ENCODE measurements around the gene MAST4. TPM values are rescaled to one million over a fixed set of nuclear protein-coding genes. Genes with fewer than 3 reads are reported as not detected.

MAST4 gene
- total RNA-seq, 2 donors from 2014 or later: 9.5 to 20.8 TPM

DNA sequence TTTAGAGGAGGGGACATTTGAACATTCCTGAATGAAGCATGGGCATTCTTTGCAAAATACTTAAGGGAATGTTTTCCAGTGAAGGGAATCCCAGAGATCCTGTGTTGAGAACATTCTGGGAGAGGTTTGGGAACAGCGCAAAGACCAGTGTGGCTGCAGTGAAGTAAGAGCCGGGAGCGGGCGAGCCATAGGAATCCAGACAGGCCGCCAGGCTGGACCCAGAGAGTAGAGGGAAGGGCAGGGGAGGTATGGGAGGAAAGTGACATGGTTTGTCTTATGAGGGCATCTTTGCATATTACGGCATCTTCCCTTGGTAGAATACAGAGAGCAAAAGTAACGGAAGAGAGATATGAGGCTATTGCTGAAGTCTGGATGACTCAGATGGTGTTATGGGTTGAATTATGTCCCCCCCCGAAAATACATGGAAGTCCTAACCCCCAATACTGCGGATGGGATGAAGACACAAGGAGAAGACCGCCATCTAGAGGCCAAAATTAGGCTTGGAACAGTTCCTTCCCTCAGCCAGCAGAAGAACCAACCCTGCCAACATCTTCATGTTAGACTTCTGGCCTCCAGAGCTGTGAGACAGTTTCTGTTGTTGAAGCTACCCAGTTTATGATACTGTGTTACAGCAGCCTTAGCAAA lies 268.2 kb downstream of the MAST4 start:
- Histone ChIP-seq H3K9ac (ENCODE audit: low read depth in 2 of 2, low read length in 2 of 2) (no peak overlapping the region), H3K4me1 (no peaks in the 10 kb centered on the region), H3K4me3 (no peak overlapping the region), H3K9me3 (no peaks in the 10 kb centered on the region), H3K27me3 (no peaks in the 10 kb centered on the region), H3K36me3 (no peaks in the 10 kb centered on the region), H3K27ac (no peak overlapping the region)
- DNase-seq: no peak
- TF ChIP-seq, protein P1, sequence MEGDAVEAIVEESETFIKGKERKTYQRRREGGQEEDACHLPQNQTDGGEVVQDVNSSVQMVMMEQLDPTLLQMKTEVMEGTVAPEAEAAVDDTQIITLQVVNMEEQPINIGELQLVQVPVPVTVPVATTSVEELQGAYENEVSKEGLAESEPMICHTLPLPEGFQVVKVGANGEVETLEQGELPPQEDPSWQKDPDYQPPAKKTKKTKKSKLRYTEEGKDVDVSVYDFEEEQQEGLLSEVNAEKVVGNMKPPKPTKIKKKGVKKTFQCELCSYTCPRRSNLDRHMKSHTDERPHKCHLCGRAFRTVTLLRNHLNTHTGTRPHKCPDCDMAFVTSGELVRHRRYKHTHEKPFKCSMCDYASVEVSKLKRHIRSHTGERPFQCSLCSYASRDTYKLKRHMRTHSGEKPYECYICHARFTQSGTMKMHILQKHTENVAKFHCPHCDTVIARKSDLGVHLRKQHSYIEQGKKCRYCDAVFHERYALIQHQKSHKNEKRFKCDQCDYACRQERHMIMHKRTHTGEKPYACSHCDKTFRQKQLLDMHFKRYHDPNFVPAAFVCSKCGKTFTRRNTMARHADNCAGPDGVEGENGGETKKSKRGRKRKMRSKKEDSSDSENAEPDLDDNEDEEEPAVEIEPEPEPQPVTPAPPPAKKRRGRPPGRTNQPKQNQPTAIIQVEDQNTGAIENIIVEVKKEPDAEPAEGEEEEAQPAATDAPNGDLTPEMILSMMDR (IDR thresholded peaks at IDR 0.05): peak; percentile 30
- intact Hi-C loops (cut with DNase I): loop anchor here (5.0 kb wide), 1 partner anchor 52 kb away; no protein-coding TSS in a partner anchor

DNA sequence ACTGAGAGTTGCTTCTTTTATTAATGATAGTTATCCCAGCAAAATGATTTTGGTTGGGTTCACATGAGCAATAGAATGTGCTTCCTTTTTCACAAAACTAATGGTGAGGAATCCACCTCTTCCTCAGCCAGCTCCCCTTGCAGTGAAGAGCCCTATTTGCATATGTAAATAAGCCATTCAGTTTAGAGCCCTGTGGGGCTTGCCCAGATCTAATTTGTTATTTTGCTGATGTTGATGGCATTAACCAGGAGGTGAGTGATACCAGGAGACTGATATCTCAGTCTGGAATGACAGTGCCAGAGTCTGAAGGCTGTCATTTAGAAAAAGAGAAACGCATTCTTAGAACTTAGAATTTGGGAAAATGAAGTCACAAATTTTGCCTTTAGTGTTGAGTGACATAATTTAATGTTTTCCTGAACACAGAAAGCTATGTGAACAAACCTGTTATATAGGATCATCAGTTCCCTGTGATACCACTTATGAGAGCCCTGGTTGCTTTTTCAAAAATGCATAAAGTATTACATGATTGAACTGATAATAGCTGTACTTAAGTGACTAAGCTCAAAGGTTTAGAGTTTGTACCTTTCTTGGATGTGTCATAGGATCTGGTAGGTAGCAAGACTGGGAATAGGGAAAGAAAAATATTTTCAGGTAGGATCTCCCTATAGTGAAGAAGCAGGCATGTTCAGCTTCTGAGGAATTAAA lies 271.6 kb downstream of the MAST4 start:
- DNase-seq: no peak
- Histone ChIP-seq H3K9ac (ENCODE audit: low read depth in 2 of 2, low read length in 2 of 2) (no peak overlapping the region), H3K4me1 (no peaks in the 10 kb centered on the region), H3K27me3 (no peaks in the 10 kb centered on the region), H3K4me3 (no peak overlapping the region), H3K36me3 (no peaks in the 10 kb centered on the region), H3K9me3 (no peaks in the 10 kb centered on the region), H3K27ac (no peak overlapping the region)
- TF ChIP-seq, protein P1 (IDR thresholded peaks at IDR 0.05): no peak
- intact Hi-C loops (cut with DNase I): no loop called here

DNA sequence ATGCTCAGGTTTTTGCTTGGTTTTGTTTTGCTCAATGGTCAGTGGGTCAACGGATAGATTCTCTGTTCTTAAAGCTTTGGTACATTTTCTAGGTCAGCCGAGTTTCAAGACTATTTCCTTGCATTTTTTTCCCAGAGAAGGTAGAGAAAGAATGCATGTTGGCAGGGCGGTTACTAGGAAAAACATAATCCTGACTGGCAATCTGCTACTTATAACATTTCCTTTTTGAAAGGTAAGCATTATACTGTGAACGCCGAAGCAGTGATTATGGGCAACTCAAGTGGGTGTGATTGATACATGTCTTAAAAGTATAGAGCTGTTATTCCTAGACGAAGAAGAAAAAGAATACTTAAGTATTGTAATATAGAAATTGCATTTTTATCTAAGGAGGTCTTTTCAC lies 273.2 kb downstream of the MAST4 start:
- intact Hi-C loops (cut with DNase I): no loop called here
- TF ChIP-seq, protein P1 (IDR thresholded peaks at IDR 0.05): no peak

DNA sequence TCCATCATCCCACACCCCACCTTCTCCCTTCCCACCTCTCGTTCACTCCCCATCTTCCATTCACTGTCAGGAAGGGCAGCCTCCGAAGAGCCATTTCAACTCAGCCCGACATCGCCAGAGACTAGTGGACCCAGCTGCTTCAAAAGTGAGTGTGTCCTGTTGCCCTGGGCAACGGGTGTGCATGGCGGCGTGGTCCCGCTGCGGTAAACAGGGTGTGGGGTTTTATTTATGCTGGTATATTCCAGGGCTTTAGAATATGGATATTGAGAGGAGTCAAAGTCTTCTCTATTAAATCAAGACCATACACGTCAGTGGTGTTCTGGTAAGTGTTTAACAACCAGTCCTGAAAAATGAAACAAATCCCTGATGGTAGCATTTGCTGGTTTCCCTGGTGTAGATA lies 274.5 kb downstream of the MAST4 start:
- Histone ChIP-seq H3K27me3 (no peaks in the 10 kb centered on the region), H3K4me3 (no peak overlapping the region), H3K27ac (no peak overlapping the region), H3K9me3 (no peaks in the 10 kb centered on the region), H3K4me1 (no peaks in the 10 kb centered on the region), H3K36me3 (no peaks in the 10 kb centered on the region), H3K9ac (ENCODE audit: low read depth in 2 of 2, low read length in 2 of 2) (no peak overlapping the region)
- no peak for DNase-seq
- TF ChIP-seq, protein P1 (IDR thresholded peaks at IDR 0.05): no peak
- intact Hi-C loops (cut with DNase I): no loop called here

More for the DNA sequence above, 273.2 kb downstream of the MAST4 start:
- DNase-seq: no peak
- Histone ChIP-seq H3K27me3 (no peaks in the 10 kb centered on the region), H3K4me3 (no peak overlapping the region), H3K4me1 (no peaks in the 10 kb centered on the region), H3K9me3 (no peaks in the 10 kb centered on the region), H3K9ac (ENCODE audit: low read depth in 2 of 2, low read length in 2 of 2) (no peak overlapping the region), H3K36me3 (no peaks in the 10 kb centered on the region), H3K27ac (no peak overlapping the region)

DNA sequence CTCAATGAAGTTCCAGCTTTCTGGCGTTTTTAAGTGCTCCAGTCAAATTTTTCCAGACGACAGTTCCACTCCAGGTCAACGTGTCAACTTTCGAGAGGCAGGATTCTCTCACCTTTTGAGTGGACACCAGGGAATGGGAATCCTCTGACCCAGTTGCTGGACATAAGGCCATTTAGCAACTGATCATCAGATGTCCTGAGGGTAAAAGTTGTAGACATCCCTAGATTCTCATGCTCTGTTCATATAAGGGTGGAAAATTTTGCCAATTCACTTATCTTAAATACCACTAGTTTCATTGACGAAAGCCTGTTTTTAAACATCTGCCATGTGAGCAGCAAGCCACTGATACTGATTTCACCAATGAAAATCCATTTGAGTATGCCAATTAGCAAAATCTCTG lies 275.5 kb downstream of the MAST4 start:
- no peaks in the 10 kb centered on the region for H3K27me3 ChIP-seq
- DNase-seq: no peak
- H3K27ac ChIP-seq: no peak overlapping the region
- no peaks in the 10 kb centered on the region for H3K4me1 ChIP-seq
- intact Hi-C loops (cut with DNase I): no loop called here
- TF ChIP-seq, protein P1 (IDR thresholded peaks at IDR 0.05): no peak
- no peaks in the 10 kb centered on the region for H3K9me3 ChIP-seq
- H3K36me3 ChIP-seq: no peaks in the 10 kb centered on the region
- no peak overlapping the region for H3K9ac ChIP-seq (ENCODE audit: low read depth in 2 of 2, low read length in 2 of 2)
- no peak overlapping the region for H3K4me3 ChIP-seq
